ENCODE measurements around the gene DOCK7. TPM values are rescaled to one million over a fixed set of nuclear protein-coding genes. Genes with fewer than 3 reads are reported as not detected.

The DOCK7 gene
- total and polyA plus RNA-seq, 7 donors, result 3.1 to 12.9 (median 7.0) TPM

DNA sequence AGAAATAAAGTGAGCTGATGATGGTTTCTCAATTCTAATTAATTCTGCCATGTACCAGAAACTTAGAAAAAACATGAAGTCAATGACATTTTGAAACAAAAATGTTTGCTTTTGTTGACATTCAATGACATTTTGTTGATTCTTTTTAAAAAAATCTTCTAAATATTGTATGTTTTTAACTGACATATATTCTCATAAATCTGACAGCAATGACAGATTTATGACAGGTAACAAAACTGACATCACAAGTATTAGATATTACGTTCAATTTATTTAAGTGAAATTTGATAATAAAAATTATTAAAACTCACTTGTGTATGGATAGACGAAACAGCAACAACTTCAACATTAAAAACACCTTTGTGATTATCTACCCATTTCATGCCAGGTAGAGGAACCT is 126.9 kb downstream of the DOCK7 start:
- H3K36me3 ChIP-seq (ENCODE audit: insufficient read depth in 1 of 2, low read depth in 1 of 2), result peaks cover 0 to 20% of the 10 kb centered on the region in 2 donors
- ATAC-seq (no peak), DNase-seq (no peak)
- TF ChIP-seq, protein P1, sequence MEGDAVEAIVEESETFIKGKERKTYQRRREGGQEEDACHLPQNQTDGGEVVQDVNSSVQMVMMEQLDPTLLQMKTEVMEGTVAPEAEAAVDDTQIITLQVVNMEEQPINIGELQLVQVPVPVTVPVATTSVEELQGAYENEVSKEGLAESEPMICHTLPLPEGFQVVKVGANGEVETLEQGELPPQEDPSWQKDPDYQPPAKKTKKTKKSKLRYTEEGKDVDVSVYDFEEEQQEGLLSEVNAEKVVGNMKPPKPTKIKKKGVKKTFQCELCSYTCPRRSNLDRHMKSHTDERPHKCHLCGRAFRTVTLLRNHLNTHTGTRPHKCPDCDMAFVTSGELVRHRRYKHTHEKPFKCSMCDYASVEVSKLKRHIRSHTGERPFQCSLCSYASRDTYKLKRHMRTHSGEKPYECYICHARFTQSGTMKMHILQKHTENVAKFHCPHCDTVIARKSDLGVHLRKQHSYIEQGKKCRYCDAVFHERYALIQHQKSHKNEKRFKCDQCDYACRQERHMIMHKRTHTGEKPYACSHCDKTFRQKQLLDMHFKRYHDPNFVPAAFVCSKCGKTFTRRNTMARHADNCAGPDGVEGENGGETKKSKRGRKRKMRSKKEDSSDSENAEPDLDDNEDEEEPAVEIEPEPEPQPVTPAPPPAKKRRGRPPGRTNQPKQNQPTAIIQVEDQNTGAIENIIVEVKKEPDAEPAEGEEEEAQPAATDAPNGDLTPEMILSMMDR (IDR thresholded peaks at IDR 0.05), result no peak
- H3K27ac ChIP-seq, result no peak overlapping the region
- intact Hi-C loops (cut with DNase I), result no loop called here
- H3K27me3 ChIP-seq (ENCODE audit: insufficient read depth in 3 of 3, low read length in 2 of 3), result no peaks in the 10 kb centered on the region
- peaks cover 5% of the 10 kb centered on the region for H3K9me3 ChIP-seq
- H3K4me1 ChIP-seq, result no peaks in the 10 kb centered on the region
- H3K4me3 ChIP-seq, result no peak overlapping the region
- 92 to 97% (median 95%) methylated on average over 2 of the region's 2 CpGs for WGBS, 3 donors

DNA sequence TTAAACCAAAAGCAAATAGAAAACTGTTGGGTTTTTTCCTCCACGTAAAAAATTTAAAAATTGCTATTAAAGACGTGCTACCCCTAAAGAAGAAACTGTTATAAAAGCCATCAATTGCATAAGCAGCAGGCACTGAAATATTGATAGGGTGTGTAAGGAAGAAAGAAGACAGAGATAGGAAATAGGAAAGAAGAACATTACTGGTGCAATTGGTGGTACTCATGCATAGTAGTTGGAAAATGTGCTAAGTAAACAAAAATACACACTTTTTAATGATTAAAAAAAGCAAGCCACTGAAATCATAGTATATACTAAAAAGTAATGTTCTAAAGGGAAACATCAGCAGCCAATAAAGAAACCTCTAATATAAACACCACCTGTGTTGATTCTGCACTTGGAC is 143.6 kb downstream of the DOCK7 start:
- DNase-seq (no peak), ATAC-seq (no peak)
- Histone ChIP-seq H3K27me3 (ENCODE audit: insufficient read depth in 3 of 3, low read length in 2 of 3) (no peaks in the 10 kb centered on the region), H3K27ac (no peak overlapping the region), H3K36me3 (ENCODE audit: insufficient read depth in 1 of 2, low read depth in 1 of 2) (peaks cover 0 to 20% of the 10 kb centered on the region in 2 donors), H3K4me3 (no peak overlapping the region), H3K4me1 (no peaks in the 10 kb centered on the region), H3K9me3 (no peaks in the 10 kb centered on the region)
- intact Hi-C loops (cut with DNase I), result no loop called here
- TF ChIP-seq, protein P1 (IDR thresholded peaks at IDR 0.05), result no peak
- WGBS, 3 donors, result 92 to 97% (median 94%) methylated on average over 2 of the region's 2 CpGs

DNA sequence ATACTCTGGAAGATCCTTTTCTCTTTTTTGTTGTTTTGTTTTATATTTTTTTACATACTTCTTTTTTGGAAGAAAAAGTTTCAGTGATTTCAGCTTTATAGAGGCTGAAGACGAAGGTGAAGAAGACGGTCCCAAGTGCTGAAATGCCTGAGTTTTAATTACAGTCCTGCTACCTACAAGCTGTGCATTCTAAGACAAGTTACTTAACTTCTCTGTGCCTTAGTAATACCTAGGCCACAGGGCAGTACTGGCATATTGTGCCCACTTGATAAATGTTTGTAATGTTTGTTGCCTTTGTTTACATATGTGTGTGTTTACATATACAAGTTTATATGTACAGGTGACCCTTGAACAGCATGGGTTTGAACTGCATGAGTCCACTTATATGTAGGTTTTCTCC is 147.1 kb downstream of the DOCK7 start:
- ATAC-seq, result no peak
- TF ChIP-seq, protein P1 (IDR thresholded peaks at IDR 0.05), result no peak
- WGBS, 3 donors, result 49 to 100% (median 51%) methylated on average over 1 to 2 of the region's 2 CpGs
- no peak for DNase-seq
- Histone ChIP-seq H3K4me3 (no peak overlapping the region), H3K27me3 (ENCODE audit: insufficient read depth in 3 of 3, low read length in 2 of 3) (no peaks in the 10 kb centered on the region), H3K27ac (no peak overlapping the region), H3K36me3 (ENCODE audit: insufficient read depth in 1 of 2, low read depth in 1 of 2) (peaks cover 0 to 50% of the 10 kb centered on the region in 2 donors), H3K9me3 (no peaks in the 10 kb centered on the region), H3K4me1 (no peaks in the 10 kb centered on the region)
- intact Hi-C loops (cut with DNase I), result no loop called here

DNA sequence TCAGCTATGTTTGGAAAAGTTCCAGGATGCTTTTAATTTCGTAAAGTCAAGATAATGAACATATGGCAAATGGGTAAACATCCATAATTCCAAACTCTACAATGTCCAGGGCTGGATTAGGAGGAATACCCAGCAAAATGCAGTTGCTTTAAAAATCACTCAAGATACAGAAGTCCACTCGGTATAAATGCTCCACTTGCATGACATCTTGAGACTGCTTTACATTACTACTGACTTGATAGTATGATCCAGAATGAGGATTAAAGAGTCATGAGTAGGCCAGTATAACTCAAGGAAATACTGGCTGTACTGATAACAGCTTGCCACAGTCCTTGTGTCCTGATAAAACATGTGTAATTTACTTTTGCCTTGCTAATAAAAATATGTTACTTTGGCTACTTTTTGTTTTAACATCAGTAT is 149.1 kb downstream of the DOCK7 start:
- Histone ChIP-seq H3K27ac (no peak overlapping the region), H3K27me3 (ENCODE audit: insufficient read depth in 3 of 3, low read length in 2 of 3) (no peaks in the 10 kb centered on the region), H3K36me3 (ENCODE audit: insufficient read depth in 1 of 2, low read depth in 1 of 2) (peaks cover 0 to 70% of the 10 kb centered on the region in 2 donors), H3K4me3 (no peak overlapping the region), H3K4me1 (no peaks in the 10 kb centered on the region), H3K9me3 (no peaks in the 10 kb centered on the region)
- TF ChIP-seq, protein P1 (IDR thresholded peaks at IDR 0.05), result no peak
- no peak for DNase-seq
- no peak for ATAC-seq
- 84 to 93% (median 89%) methylated on average over 2 of the region's 2 CpGs for WGBS, 3 donors
- intact Hi-C loops (cut with DNase I), result no loop called here

DNA sequence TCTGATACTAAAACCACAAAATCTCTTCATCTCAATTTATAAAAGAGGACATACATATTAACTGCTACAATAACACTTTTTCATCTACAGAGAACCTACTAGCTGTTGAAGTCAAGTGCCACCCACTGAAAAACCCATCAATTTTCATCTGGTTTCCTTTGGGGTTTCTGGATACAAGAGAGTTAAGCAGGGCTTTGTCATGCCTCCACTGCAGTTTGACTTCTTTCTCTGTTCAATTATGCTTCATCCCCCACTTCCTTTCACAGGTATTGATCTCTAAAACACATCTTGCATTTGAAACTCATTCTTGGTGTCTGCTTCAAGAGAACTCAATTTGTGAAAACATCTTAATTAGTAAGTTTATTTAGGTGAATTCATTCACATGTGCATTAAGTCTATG is 151.3 kb downstream of the DOCK7 start:
- H3K27me3 ChIP-seq (ENCODE audit: insufficient read depth in 3 of 3, low read length in 2 of 3), result no peaks in the 10 kb centered on the region
- H3K9me3 ChIP-seq, result no peaks in the 10 kb centered on the region
- ATAC-seq, result no peak
- TF ChIP-seq, protein P1 (IDR thresholded peaks at IDR 0.05), result no peak
- no peak overlapping the region for H3K27ac ChIP-seq
- no peak overlapping the region for H3K4me3 ChIP-seq
- H3K36me3 ChIP-seq (ENCODE audit: insufficient read depth in 1 of 2, low read depth in 1 of 2), result peaks cover 0 to 73% of the 10 kb centered on the region in 2 donors
- no peaks in the 10 kb centered on the region for H3K4me1 ChIP-seq
- no peak for DNase-seq
- intact Hi-C loops (cut with DNase I), result no loop called here
